ENCODE results near the gene SH3TC1.

- TF ChIP-seq CBX5 (IDR thresholded peaks at IDR 0.05; ENCODE audit: low read depth) (no peak), EED (IDR thresholded peaks at IDR 0.05; ENCODE audit: low read depth) (no peak), SP1 (IDR thresholded peaks at IDR 0.05; ENCODE audit: low read depth, low read length) (no peak)
Observed at GRCh38 chr4:8273450-8273849, 74.4 kb downstream of the SH3TC1 start.

All from GM12878 (cell line).